Liver (tissue), 9 donors: ENCODE measurements around the gene NDRG4. TPM values are rescaled to one million over a fixed set of nuclear protein-coding genes. Genes with fewer than 3 reads are reported as not detected.

Experiments
- DNase-seq: peaks from one replicate; pipeline ENCODE4 v3.0.0-alpha.2; 2017; ENCODE audit warnings: low spot score
- H3K27ac ChIP-seq, 2 donors: one replicate each; pipeline ENCODE4 v1.7.0; 2013; ENCODE audit warnings: inconsistent platforms in 2 of 2, low read length in 2 of 2, control low read depth in 1 of 2, low read depth in 1 of 2, mild to moderate bottlenecking in 1 of 2
- H3K27me3 ChIP-seq, 4 donors: one replicate each; pipeline versions ENCODE4 v1.6.1 to v1.7.0; 2013; ENCODE audit warnings: low read length in 3 of 4, inconsistent platforms in 1 of 4, mild to moderate bottlenecking in 1 of 4, moderate library complexity in 1 of 4; ENCODE audit not compliant: control insufficient read depth in 4 of 4, insufficient read depth in 4 of 4
- H3K36me3 ChIP-seq, 4 donors: one replicate each; pipeline versions ENCODE4 v1.6.1 to v1.7.0; 2013; ENCODE audit warnings: low read length in 3 of 4, mild to moderate bottlenecking in 3 of 4, low read depth in 1 of 4, moderate library complexity in 1 of 4; ENCODE audit not compliant: control insufficient read depth in 4 of 4, insufficient read depth in 3 of 4
- H3K4me1 ChIP-seq, 4 donors: one replicate each; pipeline versions ENCODE4 v1.6.1 to v1.7.0; 2013; ENCODE audit warnings: low read length in 3 of 4, mild to moderate bottlenecking in 3 of 4, moderate library complexity in 1 of 4; ENCODE audit not compliant: control insufficient read depth in 4 of 4, insufficient read depth in 4 of 4
- H3K4me3 ChIP-seq, 3 donors: one replicate each; pipeline versions ENCODE4 v1.6.1 to v1.7.0; 2013; ENCODE audit warnings: low read length in 3 of 3, control low read depth in 1 of 3, low read depth in 1 of 3, mild to moderate bottlenecking in 1 of 3
- H3K9ac ChIP-seq, 2 donors: one replicate each; pipeline ENCODE4 v1.7.0; 2013; ENCODE audit warnings: low read length in 2 of 2, mild to moderate bottlenecking in 2 of 2, moderate library complexity in 2 of 2, control low read depth in 1 of 2, low read depth in 1 of 2
- H3K9me3 ChIP-seq, 4 donors: one replicate each; pipeline versions ENCODE4 v1.6.1 to v1.7.0; 2013; ENCODE audit warnings: low read length in 3 of 4; ENCODE audit not compliant: control insufficient read depth in 4 of 4
- EGR1 ChIP-seq, 2 donors: IDR thresholded peaks; 2 replicates each; pipeline ENCODE4 v1.6.1; 2016 to 2018; ENCODE audit warnings: antibody characterized with exemption in 2 of 2, low read depth in 2 of 2
- FOXA1 ChIP-seq: IDR thresholded peaks from 2 replicates; pipeline ENCODE4 v1.6.1; 2016; ENCODE audit warnings: antibody characterized with exemption
- FOXA2 ChIP-seq: IDR thresholded peaks from 2 replicates; pipeline ENCODE4 v1.6.1; 2016; ENCODE audit warnings: antibody characterized with exemption
- GABPA ChIP-seq, 2 donors: IDR thresholded peaks in 1 of 2; conservative IDR thresholded peaks in 1 of 2; 2 replicates each; pipeline ENCODE4 v1.6.1; 2016; ENCODE audit warnings: antibody characterized with exemption in 2 of 2, mild to moderate bottlenecking in 1 of 2, moderate library complexity in 1 of 2
- HNF4A ChIP-seq, 2 donors: conservative IDR thresholded peaks; 2 replicates each; pipeline ENCODE4 v1.6.1; 2016; ENCODE audit warnings: antibody characterized with exemption in 2 of 2, mild to moderate bottlenecking in 2 of 2
- HNF4G ChIP-seq: IDR thresholded peaks from 2 replicates; pipeline ENCODE4 v1.6.1; 2016; ENCODE audit warnings: antibody characterized with exemption
- JUND ChIP-seq, 2 donors: IDR thresholded peaks; 2 replicates each; pipeline ENCODE4 v1.6.1; 2016; ENCODE audit warnings: antibody characterized with exemption in 2 of 2
- MAX ChIP-seq: IDR thresholded peaks from 2 replicates; pipeline ENCODE4 v1.6.1; 2016; ENCODE audit warnings: antibody characterized with exemption
- RAD21 ChIP-seq, 2 donors: IDR thresholded peaks; 2 replicates each; pipeline ENCODE4 v1.6.1; 2016; ENCODE audit warnings: antibody characterized with exemption in 2 of 2, mild to moderate bottlenecking in 2 of 2
- REST ChIP-seq: IDR thresholded peaks from 2 replicates; pipeline ENCODE4 v1.6.1; 2016; ENCODE audit warnings: antibody characterized with exemption, mild to moderate bottlenecking
- RXRA ChIP-seq, 2 donors: IDR thresholded peaks; 2 replicates each; pipeline ENCODE4 v1.6.1; 2017 to 2018; ENCODE audit warnings: antibody characterized with exemption in 2 of 2, mild to moderate bottlenecking in 1 of 2
- SP1 ChIP-seq: IDR thresholded peaks from 2 replicates; pipeline ENCODE4 v1.6.1; 2018; ENCODE audit warnings: antibody characterized with exemption, mild to moderate bottlenecking
- TAF1 ChIP-seq: conservative IDR thresholded peaks from 2 replicates; pipeline ENCODE4 v1.6.1; 2016; ENCODE audit warnings: antibody characterized with exemption, mild to moderate bottlenecking
- YY1 ChIP-seq: IDR thresholded peaks from 2 replicates; pipeline ENCODE4 v1.6.1; 2016; ENCODE audit warnings: antibody characterized with exemption, mild to moderate bottlenecking
- WGBS: extraction: QIAGEN DNeasy Blood & Tissue Kit; methylation state at CpG from one replicate; pipeline ENCODE4 v1.1.7; 2013; 5-methylcytosine and 5-hydroxymethylcytosine counted together
- polyA plus RNA-seq, 2 donors: library from polyadenylated mRNA; stranded (reverse) in 1 of 2; unstranded in 1 of 2; fragments of 200-250 nt in 1 of 2; fragments of >200 nt in 1 of 2; fragmentation: Nextera tagmentation in 1 of 2; extraction: Ambion mirVana in 1 of 2; gene quantifications; one replicate each; pipeline versions ENCODE4 v1.2.1 to v1.2.3, GENCODE V29; 2013 to 2015
- total RNA-seq, 2 donors: library from RNA; depleted of rRNA; stranded (reverse); fragments of >200 nt; gene quantifications; one replicate each; pipeline ENCODE4 v1.2.3, GENCODE V29; 2014
- TF ChIP-seq, protein P1 (sequence below): IDR thresholded peaks from 2 replicates; pipeline ENCODE4 v1.6.1; 2016; ENCODE audit warnings: antibody characterized with exemption
- TF ChIP-seq, protein P2 (sequence below): fragments of 150-350 bp; IDR thresholded peaks from 2 replicates; pipeline ENCODE4 v1.5.1; 2017; ENCODE audit warnings: improper control_type of control experiment, low read depth, low read length; ENCODE audit not compliant: missing input control
- donor health status: healthy.
- donor health status: healthy.
- donor health status: healthy.
- donor health status: healthy.
- donor health status: healthy.

NDRG4 gene
- total and polyA plus RNA-seq, 4 donors, result 0.40 to 1.1 (median 0.86) TPM

DNA sequence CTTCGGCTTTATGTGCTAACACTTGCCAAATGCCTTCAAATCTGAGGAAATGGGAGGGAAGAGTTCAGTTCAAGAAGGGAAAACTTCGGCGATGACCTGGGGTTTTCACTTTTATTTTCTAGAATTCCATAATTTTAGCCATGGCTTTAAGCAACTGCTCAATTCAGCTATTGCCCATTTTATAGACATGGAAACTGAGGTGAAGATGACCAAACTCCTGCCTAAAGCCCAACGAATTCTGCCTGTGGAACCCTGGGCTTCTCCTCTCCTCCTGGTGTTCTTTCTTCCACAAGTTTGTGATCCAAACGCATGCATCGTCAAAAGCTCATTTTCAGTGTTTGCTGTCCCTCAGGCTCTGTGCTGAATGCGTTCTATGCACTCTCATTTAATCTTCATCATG lies 49.4 kb upstream of the NDRG4 start:
- no peak for DNase-seq
- peaks cover 0 to 2% (median 0%) of the 10 kb centered on the region in 4 donors for H3K27me3 ChIP-seq
- H3K9ac ChIP-seq, result no peak overlapping the region
- WGBS, result 82% methylated on average over 7 of the region's 7 CpGs
- H3K27ac ChIP-seq, result no peak overlapping the region
- H3K4me1 ChIP-seq, result no peaks in the 10 kb centered on the region
- H3K36me3 ChIP-seq, result no peaks in the 10 kb centered on the region
- H3K4me3 ChIP-seq, result no peak overlapping the region
- TF ChIP-seq, protein P1, sequence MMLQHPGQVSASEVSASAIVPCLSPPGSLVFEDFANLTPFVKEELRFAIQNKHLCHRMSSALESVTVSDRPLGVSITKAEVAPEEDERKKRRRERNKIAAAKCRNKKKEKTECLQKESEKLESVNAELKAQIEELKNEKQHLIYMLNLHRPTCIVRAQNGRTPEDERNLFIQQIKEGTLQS, result no peak
- TF ChIP-seq REST, result no peak
- no peak for TF ChIP-seq GABPA (IDR thresholded peaks at IDR 0.05 in 1 of 2, conservative IDR thresholded peaks at IDR 0.05 in 1 of 2)
- H3K9me3 ChIP-seq, result no peaks in the 10 kb centered on the region

DNA sequence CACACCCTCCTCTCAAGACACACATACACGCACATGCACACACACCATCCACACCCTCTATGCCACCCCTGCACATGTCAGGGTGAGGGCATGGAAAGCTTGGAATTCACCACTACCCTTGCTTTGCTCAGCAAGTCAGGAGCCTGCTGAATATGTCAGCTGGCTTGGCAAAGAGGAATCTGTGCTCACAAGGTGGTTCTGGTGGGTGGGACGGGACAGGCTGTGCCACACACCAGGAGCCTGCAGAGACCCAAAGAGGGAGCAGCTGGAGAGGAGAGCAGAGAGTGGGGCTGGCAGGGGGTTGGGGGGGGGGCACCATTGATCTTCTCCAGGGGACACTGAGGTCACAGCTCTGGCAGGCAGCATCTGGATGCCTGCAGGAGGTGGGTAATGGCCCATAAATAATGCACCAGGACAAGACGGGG lies 48.7 kb upstream of the NDRG4 start:
- no peak for DNase-seq
- H3K27ac ChIP-seq, result no peak overlapping the region
- 90% methylated on average over 3 of the region's 3 CpGs for WGBS
- H3K9ac ChIP-seq, result no peak overlapping the region
- H3K27me3 ChIP-seq, result peaks cover 0 to 2% (median 0%) of the 10 kb centered on the region in 4 donors
- H3K9me3 ChIP-seq, result no peaks in the 10 kb centered on the region
- no peaks in the 10 kb centered on the region for H3K4me1 ChIP-seq
- H3K4me3 ChIP-seq, result no peak overlapping the region
- TF ChIP-seq RXRA (IDR thresholded peaks at IDR 0.05) (no peak), HNF4A (conservative IDR thresholded peaks at IDR 0.05) (no peak), EGR1 (IDR thresholded peaks at IDR 0.05; ENCODE audit: low read depth in 2 of 2) (no peak), REST (no peak)
- TF ChIP-seq, protein P1, result no peak
- no peaks in the 10 kb centered on the region for H3K36me3 ChIP-seq

DNA sequence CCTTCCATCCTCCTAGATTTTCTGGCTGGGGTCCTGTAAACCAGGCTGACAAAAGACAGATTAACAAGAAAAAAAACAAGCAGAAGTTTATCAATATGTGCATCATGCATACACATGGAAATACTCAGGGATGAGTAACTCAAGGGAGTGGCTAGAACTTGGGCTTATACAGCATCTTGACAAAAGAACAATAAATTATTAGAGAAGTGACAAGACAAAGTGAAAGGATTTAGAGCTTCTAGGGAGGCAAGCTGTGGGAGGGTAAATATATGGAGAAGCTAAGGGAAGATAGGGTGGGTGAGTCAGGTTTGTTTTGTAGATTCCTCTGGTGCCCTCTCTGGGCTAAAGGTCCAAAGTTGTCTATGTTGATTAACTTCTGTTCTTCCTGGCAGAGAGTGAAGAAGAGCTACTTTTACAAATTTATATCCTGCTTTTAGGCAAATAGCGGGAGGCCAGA lies 48.0 kb upstream of the NDRG4 start:
- WGBS, result 86% methylated on average over 1 of the region's 1 CpG
- peaks cover 0 to 2% (median 0%) of the 10 kb centered on the region in 4 donors for H3K27me3 ChIP-seq
- H3K9ac ChIP-seq, result no peak overlapping the region
- no peak for TF ChIP-seq RAD21 (IDR thresholded peaks at IDR 0.05)
- no peak for TF ChIP-seq FOXA1
- TF ChIP-seq, protein P2, sequence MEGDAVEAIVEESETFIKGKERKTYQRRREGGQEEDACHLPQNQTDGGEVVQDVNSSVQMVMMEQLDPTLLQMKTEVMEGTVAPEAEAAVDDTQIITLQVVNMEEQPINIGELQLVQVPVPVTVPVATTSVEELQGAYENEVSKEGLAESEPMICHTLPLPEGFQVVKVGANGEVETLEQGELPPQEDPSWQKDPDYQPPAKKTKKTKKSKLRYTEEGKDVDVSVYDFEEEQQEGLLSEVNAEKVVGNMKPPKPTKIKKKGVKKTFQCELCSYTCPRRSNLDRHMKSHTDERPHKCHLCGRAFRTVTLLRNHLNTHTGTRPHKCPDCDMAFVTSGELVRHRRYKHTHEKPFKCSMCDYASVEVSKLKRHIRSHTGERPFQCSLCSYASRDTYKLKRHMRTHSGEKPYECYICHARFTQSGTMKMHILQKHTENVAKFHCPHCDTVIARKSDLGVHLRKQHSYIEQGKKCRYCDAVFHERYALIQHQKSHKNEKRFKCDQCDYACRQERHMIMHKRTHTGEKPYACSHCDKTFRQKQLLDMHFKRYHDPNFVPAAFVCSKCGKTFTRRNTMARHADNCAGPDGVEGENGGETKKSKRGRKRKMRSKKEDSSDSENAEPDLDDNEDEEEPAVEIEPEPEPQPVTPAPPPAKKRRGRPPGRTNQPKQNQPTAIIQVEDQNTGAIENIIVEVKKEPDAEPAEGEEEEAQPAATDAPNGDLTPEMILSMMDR, result no peak
- TF ChIP-seq JUND (IDR thresholded peaks at IDR 0.05), result no peak
- no peak for TF ChIP-seq YY1
- TF ChIP-seq, protein P1, result no peak
- TF ChIP-seq MAX, result no peak
- TF ChIP-seq FOXA2, result no peak
- TF ChIP-seq TAF1, result no peak
- TF ChIP-seq SP1, result no peak
- TF ChIP-seq HNF4G, result no peak
- no peak for TF ChIP-seq GABPA (IDR thresholded peaks at IDR 0.05 in 1 of 2, conservative IDR thresholded peaks at IDR 0.05 in 1 of 2)
- no peak for TF ChIP-seq EGR1 (IDR thresholded peaks at IDR 0.05; ENCODE audit: low read depth in 2 of 2)
- no peak for TF ChIP-seq HNF4A (conservative IDR thresholded peaks at IDR 0.05)
- H3K36me3 ChIP-seq, result no peaks in the 10 kb centered on the region
- no peak for DNase-seq
- no peaks in the 10 kb centered on the region for H3K4me1 ChIP-seq
- no peak overlapping the region for H3K4me3 ChIP-seq
- H3K27ac ChIP-seq, result no peak overlapping the region
- H3K9me3 ChIP-seq, result no peaks in the 10 kb centered on the region
